ENCODE results near the gene SH2D1B.

The SH2D1B gene

DNA sequence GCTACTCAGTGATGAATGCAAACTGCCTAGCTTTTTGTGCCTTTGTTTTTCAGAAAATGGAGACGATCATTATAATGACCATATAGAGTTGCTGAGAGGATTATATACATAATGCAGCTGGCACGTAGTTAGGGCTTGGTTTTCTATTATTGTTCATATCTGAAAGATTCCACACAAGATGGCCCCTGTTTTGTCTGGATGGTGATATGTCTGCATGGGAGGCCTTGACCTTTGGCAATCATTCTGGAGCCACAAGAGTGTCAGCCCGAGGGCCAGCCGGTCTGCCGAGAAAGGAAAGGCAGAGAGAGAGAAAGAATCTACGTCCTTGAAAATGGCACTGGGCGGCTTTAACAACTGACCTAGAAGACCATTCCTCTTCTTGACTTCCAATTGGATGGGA lies 5.7 kb upstream of the SH2D1B start:
- Mint-ChIP-seq H3K27ac (no peak overlapping the region), H3K4me1 (ENCODE audit: low read depth in 2 of 2) (no peaks in the 10 kb centered on the region)
- ATAC-seq (replicated peaks): no peak

DNA sequence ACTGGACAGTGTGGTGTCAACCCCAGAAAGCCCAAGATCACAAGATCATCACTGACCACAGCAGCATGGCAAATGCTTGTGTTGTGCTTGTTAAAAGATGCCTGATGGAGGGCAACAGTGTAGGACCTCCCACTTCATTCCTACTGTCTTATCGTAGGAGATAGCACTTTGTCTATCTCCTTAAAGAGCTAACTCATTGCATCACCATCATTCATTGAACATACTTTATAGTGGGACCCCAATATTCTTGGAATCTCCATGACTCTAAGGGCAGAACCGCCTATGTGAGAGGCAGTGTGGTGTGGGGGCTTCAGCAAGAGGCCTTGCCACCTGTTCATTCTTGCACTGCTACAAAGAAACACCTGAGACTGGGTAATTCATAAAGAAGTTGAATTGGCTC lies 5.0 kb upstream of the SH2D1B start:
- no peak overlapping the region for H3K27ac Mint-ChIP-seq
- no peaks in the 10 kb centered on the region for H3K4me1 Mint-ChIP-seq (ENCODE audit: low read depth in 2 of 2)
- no peak for DNase-seq
- no peaks in the 10 kb centered on the region for H3K36me3 Mint-ChIP-seq (ENCODE audit: insufficient read depth)
- H3K4me3 Mint-ChIP-seq: no peak overlapping the region
- no peaks in the 10 kb centered on the region for H3K9me3 Mint-ChIP-seq
- ATAC-seq (replicated peaks): no peak
- peaks cover 52 to 55% of the 10 kb centered on the region in 2 donors for H3K27me3 Mint-ChIP-seq

More for the DNA sequence above, 5.7 kb upstream of the SH2D1B start:
- DNase-seq: no peak
- Mint-ChIP-seq H3K36me3 (ENCODE audit: insufficient read depth) (no peaks in the 10 kb centered on the region), H3K4me3 (no peak overlapping the region), H3K9me3 (no peaks in the 10 kb centered on the region), H3K27me3 (peaks cover 55% of the 10 kb centered on the region in 2 donors)

DNA sequence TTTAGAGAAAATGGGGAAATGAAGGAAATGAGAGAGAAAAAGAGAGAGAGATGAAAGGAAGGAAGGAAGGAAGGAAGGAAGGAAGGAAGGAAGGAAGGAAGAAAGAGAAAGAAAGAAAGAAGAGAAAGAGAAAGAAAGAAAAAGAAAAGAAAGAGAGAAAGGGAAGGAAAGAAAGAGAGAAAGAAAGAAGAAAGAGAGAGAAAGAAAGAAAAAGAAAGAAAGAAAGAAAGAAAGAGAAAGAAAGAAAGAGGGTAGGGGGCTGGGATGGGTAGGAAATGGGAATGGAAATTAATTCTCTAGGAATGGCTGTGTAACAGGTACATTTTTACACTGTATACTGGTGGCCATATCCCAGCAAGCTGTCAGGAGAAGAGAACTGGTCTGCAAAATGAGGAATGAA lies 4.3 kb upstream of the SH2D1B start:
- Mint-ChIP-seq H3K27ac (no peak overlapping the region), H3K4me3 (no peak overlapping the region), H3K9me3 (no peaks in the 10 kb centered on the region), H3K36me3 (ENCODE audit: insufficient read depth) (no peaks in the 10 kb centered on the region), H3K27me3 (peaks cover 53 to 57% of the 10 kb centered on the region in 2 donors), H3K4me1 (ENCODE audit: low read depth in 2 of 2) (no peaks in the 10 kb centered on the region)
- ATAC-seq (replicated peaks) (no peak), DNase-seq (no peak)

DNA sequence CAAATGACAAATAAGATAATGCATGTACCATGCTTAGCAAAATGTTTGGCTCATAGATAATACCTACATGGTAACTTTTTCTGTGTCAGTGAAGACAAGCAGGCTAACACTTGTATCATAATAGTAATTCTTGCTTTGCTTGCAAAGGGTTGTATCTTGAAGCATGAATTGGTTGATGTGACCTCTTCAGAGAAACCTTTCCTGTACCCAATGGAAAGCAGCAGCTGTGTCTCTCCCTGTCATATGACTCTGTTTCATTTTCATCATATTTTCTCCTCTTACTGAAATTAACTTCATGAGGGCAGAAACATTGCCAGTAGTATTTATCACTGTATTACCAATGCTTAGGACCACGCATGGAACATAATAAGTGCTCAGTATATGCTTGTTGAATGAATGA lies 4.4 kb downstream of the SH2D1B start:
- Mint-ChIP-seq H3K36me3 (ENCODE audit: insufficient read depth) (no peaks in the 10 kb centered on the region), H3K27me3 (peaks cover 32 to 38% of the 10 kb centered on the region in 2 donors), H3K4me3 (no peak overlapping the region)

DNA sequence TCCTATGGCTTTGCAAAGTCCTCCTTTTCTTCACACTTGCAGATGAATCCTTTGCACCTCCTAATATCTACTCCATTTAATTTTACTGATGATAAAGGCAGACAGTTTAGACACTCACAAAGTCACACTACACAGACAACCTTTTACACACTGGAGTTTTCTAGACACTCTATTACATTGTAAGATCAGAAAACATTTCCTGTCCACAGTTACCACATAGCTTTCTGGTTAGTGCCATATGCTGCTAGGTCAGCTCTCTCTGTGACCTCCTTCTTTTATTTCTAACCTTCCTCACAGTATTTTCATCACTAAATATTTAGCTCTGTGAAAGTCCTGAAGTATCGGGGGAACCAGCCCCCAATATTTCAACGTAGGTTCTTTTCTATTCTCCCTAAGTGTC lies 5.1 kb downstream of the SH2D1B start:
- DNase-seq: no peak
- H3K36me3 Mint-ChIP-seq (ENCODE audit: insufficient read depth): no peaks in the 10 kb centered on the region
- H3K4me1 Mint-ChIP-seq (ENCODE audit: low read depth in 2 of 2): no peaks in the 10 kb centered on the region
- H3K4me3 Mint-ChIP-seq: no peak overlapping the region
- no peak for ATAC-seq (replicated peaks)
- peaks cover 36% of the 10 kb centered on the region in 2 donors for H3K27me3 Mint-ChIP-seq
- H3K27ac Mint-ChIP-seq: no peak overlapping the region
- H3K9me3 Mint-ChIP-seq: no peaks in the 10 kb centered on the region

More for the DNA sequence above, 4.4 kb downstream of the SH2D1B start:
- DNase-seq (no peak), ATAC-seq (replicated peaks) (no peak)
- no peaks in the 10 kb centered on the region for H3K4me1 Mint-ChIP-seq (ENCODE audit: low read depth in 2 of 2)
- H3K9me3 Mint-ChIP-seq: no peaks in the 10 kb centered on the region
- no peak overlapping the region for H3K27ac Mint-ChIP-seq

DNA sequence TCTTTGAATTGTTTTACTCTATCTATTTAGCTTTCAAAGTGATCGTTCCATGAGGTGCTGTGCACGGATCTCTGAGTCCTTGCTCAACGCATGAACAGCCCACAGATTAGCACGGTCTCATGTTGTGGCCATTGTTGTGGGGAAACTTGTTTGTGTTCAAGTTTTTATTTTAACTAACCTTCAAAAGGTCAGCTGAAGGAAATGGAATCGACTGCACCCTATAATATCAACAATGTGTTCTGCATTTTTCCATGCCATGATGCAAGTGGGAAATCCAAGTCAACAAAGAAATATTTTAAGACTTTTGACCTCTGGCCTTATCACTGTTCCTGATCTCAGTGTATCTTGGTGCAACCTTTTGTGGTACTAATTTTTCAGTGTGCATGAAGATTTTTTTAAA lies 6.1 kb downstream of the SH2D1B start:
- Mint-ChIP-seq H3K9me3 (no peaks in the 10 kb centered on the region), H3K4me1 (ENCODE audit: low read depth in 2 of 2) (no peaks in the 10 kb centered on the region), H3K27me3 (peaks cover 28 to 35% of the 10 kb centered on the region in 2 donors), H3K27ac (no peak overlapping the region), H3K36me3 (ENCODE audit: insufficient read depth) (no peaks in the 10 kb centered on the region), H3K4me3 (no peak overlapping the region)
- ATAC-seq (replicated peaks): no peak
- no peak for DNase-seq

DNA sequence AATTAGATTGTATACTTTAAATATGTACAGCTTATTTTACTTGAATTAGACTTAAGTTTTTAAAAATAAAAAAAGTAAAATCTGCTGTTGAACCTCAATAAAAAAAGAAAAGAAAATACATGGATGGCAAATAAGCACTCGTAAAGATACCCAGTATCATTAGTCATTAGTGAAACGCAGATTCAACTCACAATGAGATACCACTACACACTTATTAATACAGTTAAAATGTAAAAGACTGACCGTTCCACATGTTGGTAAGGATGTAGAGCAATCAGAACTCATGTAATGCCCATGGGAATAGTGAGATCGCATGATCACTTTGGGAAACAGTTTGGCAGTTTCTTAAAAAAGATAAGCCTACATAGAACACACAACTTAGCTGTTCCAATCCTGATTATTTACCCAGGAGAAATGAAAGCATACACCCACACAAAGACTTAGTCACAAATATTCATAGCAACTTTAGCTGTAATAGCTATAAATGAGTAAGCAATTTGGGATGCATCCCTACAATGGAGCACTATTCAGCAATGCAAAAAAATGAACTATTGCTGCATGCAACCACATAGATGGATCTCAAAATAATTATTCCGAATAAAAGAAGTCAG lies 7.3 kb downstream of the SH2D1B start:
- H3K36me3 Mint-ChIP-seq (ENCODE audit: insufficient read depth): no peaks in the 10 kb centered on the region
- peaks cover 23 to 31% of the 10 kb centered on the region in 2 donors for H3K27me3 Mint-ChIP-seq
- ATAC-seq (replicated peaks): no peak
- H3K4me1 Mint-ChIP-seq (ENCODE audit: low read depth in 2 of 2): no peaks in the 10 kb centered on the region
- no peak overlapping the region for H3K27ac Mint-ChIP-seq
- no peak overlapping the region for H3K4me3 Mint-ChIP-seq
- H3K9me3 Mint-ChIP-seq: no peaks in the 10 kb centered on the region
- no peak for DNase-seq

DNA sequence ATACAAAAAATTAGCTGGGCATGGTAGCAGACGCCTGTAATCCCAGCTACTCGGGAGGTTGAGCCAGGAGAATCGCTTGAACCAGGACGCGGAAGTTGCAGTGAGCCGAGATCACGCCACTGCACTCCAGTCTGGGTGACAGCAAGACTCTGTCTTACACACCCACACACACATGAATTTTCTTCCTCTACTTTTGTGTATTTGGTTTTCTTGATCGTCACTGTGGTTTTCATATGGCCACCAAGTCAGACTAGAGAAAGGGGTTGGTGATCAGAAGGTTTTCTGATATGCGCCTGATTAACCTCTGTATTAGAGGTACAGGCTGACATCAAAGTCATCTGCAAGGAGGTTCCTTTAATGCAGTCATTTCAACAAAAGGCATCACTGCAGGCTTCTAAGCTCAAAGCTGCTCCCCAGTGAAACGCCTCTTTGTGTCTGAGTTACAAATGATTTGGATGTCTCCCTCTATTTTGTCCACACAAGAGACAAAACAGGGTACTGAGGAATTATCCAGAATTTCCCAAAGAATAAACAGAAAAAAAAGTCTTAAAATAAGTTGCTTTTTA lies 11.1 kb downstream of the SH2D1B start:
- no peaks in the 10 kb centered on the region for H3K9me3 Mint-ChIP-seq
- no peak overlapping the region for H3K4me3 Mint-ChIP-seq
- no peak for DNase-seq
- H3K36me3 Mint-ChIP-seq (ENCODE audit: insufficient read depth): no peaks in the 10 kb centered on the region
- no peak for ATAC-seq (replicated peaks)
- H3K4me1 Mint-ChIP-seq (ENCODE audit: low read depth in 2 of 2): no peaks in the 10 kb centered on the region
- peaks cover 51 to 55% of the 10 kb centered on the region in 2 donors for H3K27me3 Mint-ChIP-seq
- no peak overlapping the region for H3K27ac Mint-ChIP-seq

DNA sequence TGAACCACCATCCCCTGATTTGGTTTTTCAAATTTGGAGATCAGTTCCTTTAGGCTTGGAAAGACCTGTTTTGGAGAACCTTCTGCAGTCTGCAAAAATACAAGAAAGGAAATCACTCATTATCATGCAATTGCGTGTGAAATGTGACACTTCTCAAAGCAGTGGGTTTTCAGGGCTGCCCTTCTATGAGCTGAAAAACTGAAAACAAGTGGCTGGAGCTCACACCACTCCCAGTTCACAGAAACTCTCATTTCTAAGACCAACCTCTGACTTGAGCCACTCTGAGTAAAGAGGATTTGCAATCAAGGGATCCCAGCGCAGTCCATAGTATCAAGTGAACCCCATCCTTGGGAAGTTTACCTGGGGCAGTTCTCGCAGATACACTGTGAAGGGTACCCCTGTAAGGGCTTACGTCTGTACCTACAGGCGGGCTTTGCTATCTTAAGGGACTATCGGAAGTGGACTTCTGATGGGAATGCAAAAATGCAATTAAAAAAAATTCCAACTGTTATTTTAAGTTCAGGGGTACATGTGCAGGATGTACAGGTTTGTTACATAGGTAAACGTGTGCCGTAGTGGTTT lies 12.8 kb downstream of the SH2D1B start:
- peaks cover 4% of the 10 kb centered on the region for H3K36me3 Mint-ChIP-seq (ENCODE audit: insufficient read depth)
- H3K9me3 Mint-ChIP-seq: no peaks in the 10 kb centered on the region
- no peak for ATAC-seq (replicated peaks)
- H3K4me1 Mint-ChIP-seq (ENCODE audit: low read depth in 2 of 2): no peaks in the 10 kb centered on the region
- no peak overlapping the region for H3K4me3 Mint-ChIP-seq
- peaks cover 51 to 56% of the 10 kb centered on the region in 2 donors for H3K27me3 Mint-ChIP-seq
- DNase-seq: no peak
- H3K27ac Mint-ChIP-seq: no peak overlapping the region

DNA sequence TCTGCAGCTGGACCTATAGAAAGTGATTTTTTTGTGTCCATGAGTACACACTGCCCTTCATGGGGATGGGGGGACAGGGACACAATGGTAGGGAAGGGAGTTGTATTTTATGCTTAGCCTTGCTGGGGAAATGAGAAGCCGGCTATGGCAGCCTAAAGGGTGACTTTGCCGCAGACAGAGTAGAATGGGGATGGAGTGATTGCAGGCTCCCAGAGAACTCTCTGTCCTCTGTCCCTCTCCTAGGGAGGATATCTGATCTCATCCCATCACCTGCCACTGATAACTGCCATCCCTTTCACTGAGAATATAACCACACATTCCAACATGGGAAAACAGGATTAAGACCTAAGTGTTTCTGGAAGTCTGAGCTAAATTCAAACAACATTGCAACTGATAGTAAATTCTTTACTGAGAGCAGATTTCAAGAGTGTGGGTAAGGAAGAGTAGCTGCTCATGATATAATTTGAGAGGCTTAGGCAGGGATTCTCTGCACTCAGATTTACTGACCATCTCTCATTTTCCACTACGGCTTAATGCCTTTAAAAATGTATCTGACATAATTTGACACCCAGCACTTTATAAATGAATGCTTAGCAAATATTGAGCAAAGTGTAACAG lies 13.9 kb downstream of the SH2D1B start:
- Mint-ChIP-seq H3K36me3 (ENCODE audit: insufficient read depth) (peaks cover 4% of the 10 kb centered on the region), H3K4me1 (ENCODE audit: low read depth in 2 of 2) (no peaks in the 10 kb centered on the region), H3K9me3 (no peaks in the 10 kb centered on the region), H3K27me3 (peaks cover 49 to 51% of the 10 kb centered on the region in 2 donors), H3K4me3 (no peak overlapping the region), H3K27ac (no peak overlapping the region)
- no peak for ATAC-seq (replicated peaks)
- no peak for DNase-seq

DNA sequence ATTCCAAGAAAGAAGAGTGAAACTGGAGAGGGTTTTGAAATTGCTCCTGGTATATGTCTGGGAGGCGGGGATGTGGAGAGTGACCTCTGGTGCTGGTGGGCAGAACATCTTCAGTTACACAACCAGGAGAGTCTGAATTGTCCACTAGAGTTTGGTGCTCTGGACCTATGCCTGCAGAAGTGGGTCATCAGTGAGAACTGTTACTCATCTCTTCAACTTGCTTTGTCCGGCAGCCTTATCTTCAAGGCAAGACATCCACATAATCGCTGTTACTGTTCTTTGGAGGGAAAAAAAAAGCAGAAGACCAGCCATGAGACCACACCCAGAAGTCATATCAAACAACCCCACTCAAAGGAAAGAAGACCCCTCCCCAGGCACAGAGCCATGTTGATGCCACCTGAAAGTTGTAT lies 14.9 kb downstream of the SH2D1B start:
- H3K36me3 Mint-ChIP-seq (ENCODE audit: insufficient read depth): peaks cover 4% of the 10 kb centered on the region
- ATAC-seq (replicated peaks): no peak
- no peaks in the 10 kb centered on the region for H3K9me3 Mint-ChIP-seq
- H3K27me3 Mint-ChIP-seq: peaks cover 42 to 46% of the 10 kb centered on the region in 2 donors
- no peak overlapping the region for H3K27ac Mint-ChIP-seq
- no peak for DNase-seq
- H3K4me1 Mint-ChIP-seq (ENCODE audit: low read depth in 2 of 2): no peaks in the 10 kb centered on the region
- no peak overlapping the region for H3K4me3 Mint-ChIP-seq

DNA sequence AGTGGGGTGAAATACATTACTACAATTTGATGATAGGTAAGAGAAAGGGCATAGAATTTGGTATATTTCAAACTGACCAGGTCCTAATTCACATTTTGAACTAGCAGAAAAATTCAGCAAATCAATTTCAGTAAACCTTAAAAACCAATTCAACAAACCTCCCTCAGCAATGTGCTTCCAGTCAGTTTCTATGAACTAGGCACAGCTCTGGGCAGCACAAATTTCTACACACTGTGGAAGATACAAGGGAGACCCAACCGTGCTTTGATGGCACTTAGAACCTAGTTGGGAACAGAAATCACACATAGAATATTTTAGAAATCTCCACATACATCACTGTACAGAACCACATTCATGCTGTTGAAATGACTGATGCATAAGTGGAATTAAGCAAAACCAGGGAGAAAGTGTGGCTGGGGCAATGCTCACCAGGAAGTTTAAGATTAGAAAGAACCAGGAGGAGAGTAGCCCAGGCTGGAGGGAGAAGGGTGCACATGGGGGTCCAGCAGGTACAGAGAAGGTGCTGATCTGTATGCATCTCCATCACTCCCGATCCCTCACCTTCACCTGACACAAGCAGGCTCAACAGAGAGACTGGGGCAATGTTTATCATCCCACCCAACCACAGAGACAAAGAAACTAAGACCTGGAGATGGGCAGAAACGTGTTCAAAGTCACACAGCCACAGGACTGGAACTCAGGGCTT lies 15.6 kb downstream of the SH2D1B start:
- H3K36me3 Mint-ChIP-seq (ENCODE audit: insufficient read depth): peaks cover 4% of the 10 kb centered on the region
- no peak overlapping the region for H3K4me3 Mint-ChIP-seq

DNA sequence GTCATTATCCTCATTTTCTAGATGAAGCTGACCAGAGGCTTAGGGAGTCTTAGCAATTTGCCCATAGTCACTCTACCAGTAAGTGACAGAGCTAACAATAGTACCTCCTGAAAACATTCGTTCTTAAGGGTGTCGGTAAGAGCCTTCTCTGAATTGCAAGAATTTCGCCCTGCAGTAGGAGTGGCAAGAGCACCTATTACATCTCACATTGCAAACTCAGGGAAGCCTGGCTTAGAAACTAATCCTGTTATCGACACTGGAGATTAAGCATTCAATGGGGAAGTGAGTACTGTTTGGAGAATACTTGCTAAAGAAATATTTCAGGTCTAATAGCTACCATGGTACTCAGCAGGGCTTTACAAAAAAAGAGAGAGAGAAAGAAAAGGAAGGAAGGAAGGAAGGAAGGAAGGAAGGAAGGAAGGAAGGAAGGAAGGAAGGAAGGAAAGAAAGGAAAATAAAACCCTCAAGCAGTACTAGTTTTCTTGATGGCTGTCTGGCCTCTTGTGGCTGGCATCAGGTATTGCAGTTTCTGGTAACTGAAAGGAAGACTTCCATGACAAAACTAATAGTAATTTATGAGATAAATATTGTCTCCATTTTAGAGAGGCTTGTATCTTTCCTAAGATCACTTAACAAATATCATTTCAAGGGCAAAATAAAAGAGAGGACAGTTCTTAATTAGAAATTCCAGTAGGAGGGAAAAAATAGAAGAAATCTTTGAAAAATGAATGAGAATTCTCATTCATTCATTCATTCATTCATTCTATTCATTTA lies 20.0 kb downstream of the SH2D1B start:
- no peak for DNase-seq
- no peak for ATAC-seq (replicated peaks)
- no peaks in the 10 kb centered on the region for H3K9me3 Mint-ChIP-seq
- no peak overlapping the region for H3K4me3 Mint-ChIP-seq
- peaks cover 43 to 47% of the 10 kb centered on the region in 2 donors for H3K27me3 Mint-ChIP-seq
- H3K27ac Mint-ChIP-seq: no peak overlapping the region
- H3K36me3 Mint-ChIP-seq (ENCODE audit: insufficient read depth): peaks cover 7% of the 10 kb centered on the region
- H3K4me1 Mint-ChIP-seq (ENCODE audit: low read depth in 2 of 2): peaks cover 0 to 7% of the 10 kb centered on the region in 2 donors

More for the DNA sequence above, 15.6 kb downstream of the SH2D1B start:
- ATAC-seq (replicated peaks): no peak
- Mint-ChIP-seq H3K9me3 (no peaks in the 10 kb centered on the region), H3K27me3 (peaks cover 42 to 43% of the 10 kb centered on the region in 2 donors), H3K27ac (no peak overlapping the region), H3K4me1 (ENCODE audit: low read depth in 2 of 2) (no peaks in the 10 kb centered on the region)
- DNase-seq: no peak
